IMR-90 (cell line): ENCODE results near the gene HEBP1.

Experiments used
- CTCF ChIP-seq: conservative IDR thresholded peaks from 2 replicates; pipeline ENCODE4 v1.5.1; 2012; ENCODE audit warnings: mild to moderate bottlenecking, low read depth, low read length, improper control_type of control experiment
- ELK1 ChIP-seq: fragments of 150-350 bp; IDR thresholded peaks from 2 replicates; pipeline ENCODE4 v1.6.1; 2016; ENCODE audit warnings: low read depth, mild to moderate bottlenecking, low read length, moderate library complexity, borderline replicate concordance
- FOS ChIP-seq: fragments of 150-350 bp; IDR thresholded peaks from 2 replicates; pipeline ENCODE4 v1.6.1; 2016; ENCODE audit warnings: low read depth, low read length

GRCh38 chr12:12993367-12993766 is 6.7 kb downstream of the HEBP1 start:
- TF ChIP-seq ELK1 = no peak
- no peak for TF ChIP-seq CTCF
- no peak for TF ChIP-seq FOS
